NB4 (cell line): Measurements from ENCODE around the gene FBXL13.
A peak's percentile ranks its signal among the peaks of the same experiment; 100 is the strongest.
"Not testable (repeated sequence)": the region's sequence is repeated elsewhere in the genome, so short reads cannot be mapped to it uniquely, and the experiment has no call there.

Source experiments
- DNase-seq: peaks from one replicate; pipeline ENCODE4 v3.0.0; 2010; ENCODE audit warnings: low read depth
- H3K4me3 ChIP-seq: one replicate; pipeline ENCODE4 v1.5.1; 2011; ENCODE audit warnings: mild to moderate bottlenecking, low read depth, low read length, moderate library complexity
- MYC ChIP-seq: IDR thresholded peaks from 2 replicates; pipeline ENCODE4 v1.6.1; 2011; ENCODE audit warnings: low read depth, low read length
- POLR2A ChIP-seq: IDR thresholded peaks from 2 replicates; pipeline ENCODE4 v1.6.1; 2011; ENCODE audit warnings: mild to moderate bottlenecking; ENCODE audit not compliant: insufficient read length; ENCODE audit errors: extremely low read depth
- TF ChIP-seq, protein P1 (sequence below): IDR thresholded peaks from one replicate; pipeline ENCODE4 v1.5.1; 2012; ENCODE audit warnings: low read depth, low read length
- TF ChIP-seq, protein P2 (sequence below): IDR thresholded peaks from 2 replicates; pipeline ENCODE4 v1.6.1; 2011; ENCODE audit warnings: low read depth, low read length

FBXL13 gene

DNA sequence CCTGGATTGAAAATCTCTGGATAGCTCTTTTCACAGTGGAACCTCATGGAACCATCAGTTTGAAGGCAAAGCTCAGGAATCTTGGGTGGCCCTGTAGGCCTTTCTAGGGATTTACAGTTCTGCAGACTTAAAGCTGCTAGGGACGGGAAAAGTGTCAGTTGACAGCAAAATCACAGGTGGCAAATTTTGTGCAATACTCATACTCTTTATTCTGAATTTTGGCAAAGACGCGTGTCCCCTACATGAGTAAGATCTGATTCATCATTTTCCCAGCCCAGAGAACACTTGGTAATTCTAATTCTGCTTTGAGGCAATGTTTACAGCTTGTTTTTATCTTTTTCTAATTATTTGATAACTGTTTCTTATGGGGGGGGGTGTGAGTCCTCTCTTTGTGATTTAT, 158.2 kb downstream of the FBXL13 start:
- TF ChIP-seq, protein P1, sequence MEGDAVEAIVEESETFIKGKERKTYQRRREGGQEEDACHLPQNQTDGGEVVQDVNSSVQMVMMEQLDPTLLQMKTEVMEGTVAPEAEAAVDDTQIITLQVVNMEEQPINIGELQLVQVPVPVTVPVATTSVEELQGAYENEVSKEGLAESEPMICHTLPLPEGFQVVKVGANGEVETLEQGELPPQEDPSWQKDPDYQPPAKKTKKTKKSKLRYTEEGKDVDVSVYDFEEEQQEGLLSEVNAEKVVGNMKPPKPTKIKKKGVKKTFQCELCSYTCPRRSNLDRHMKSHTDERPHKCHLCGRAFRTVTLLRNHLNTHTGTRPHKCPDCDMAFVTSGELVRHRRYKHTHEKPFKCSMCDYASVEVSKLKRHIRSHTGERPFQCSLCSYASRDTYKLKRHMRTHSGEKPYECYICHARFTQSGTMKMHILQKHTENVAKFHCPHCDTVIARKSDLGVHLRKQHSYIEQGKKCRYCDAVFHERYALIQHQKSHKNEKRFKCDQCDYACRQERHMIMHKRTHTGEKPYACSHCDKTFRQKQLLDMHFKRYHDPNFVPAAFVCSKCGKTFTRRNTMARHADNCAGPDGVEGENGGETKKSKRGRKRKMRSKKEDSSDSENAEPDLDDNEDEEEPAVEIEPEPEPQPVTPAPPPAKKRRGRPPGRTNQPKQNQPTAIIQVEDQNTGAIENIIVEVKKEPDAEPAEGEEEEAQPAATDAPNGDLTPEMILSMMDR: no peak
- TF ChIP-seq MYC (no peak), POLR2A (no peak)
- TF ChIP-seq, protein P2, sequence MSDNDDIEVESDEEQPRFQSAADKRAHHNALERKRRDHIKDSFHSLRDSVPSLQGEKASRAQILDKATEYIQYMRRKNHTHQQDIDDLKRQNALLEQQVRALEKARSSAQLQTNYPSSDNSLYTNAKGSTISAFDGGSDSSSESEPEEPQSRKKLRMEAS: no peak
- DNase-seq: no peak
- H3K4me3 ChIP-seq: no peak overlapping the region

DNA sequence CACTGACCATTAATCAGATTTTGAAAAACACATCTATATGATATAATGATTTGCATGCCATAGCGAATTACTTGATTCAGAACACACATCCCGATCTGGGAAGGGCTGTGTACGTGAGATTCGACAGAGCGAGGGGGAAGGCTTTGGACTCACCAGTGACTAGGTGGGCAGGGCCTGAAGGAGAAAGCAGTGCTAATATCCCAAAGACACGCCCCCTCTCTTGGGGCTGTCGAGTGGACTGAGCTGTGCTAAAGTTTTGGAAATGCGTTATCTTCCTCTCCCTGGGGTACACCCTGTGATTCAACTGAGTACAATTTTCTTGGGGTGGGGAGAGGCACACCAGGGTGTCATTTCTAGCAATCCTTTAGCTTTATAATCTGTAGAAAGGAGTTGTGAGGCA, 160.0 kb downstream of the FBXL13 start:
- no peak for TF ChIP-seq POLR2A
- TF ChIP-seq, protein P2: no peak
- TF ChIP-seq MYC: no peak
- TF ChIP-seq, protein P1: no peak
- DNase-seq: no peak
- no peak overlapping the region for H3K4me3 ChIP-seq

DNA sequence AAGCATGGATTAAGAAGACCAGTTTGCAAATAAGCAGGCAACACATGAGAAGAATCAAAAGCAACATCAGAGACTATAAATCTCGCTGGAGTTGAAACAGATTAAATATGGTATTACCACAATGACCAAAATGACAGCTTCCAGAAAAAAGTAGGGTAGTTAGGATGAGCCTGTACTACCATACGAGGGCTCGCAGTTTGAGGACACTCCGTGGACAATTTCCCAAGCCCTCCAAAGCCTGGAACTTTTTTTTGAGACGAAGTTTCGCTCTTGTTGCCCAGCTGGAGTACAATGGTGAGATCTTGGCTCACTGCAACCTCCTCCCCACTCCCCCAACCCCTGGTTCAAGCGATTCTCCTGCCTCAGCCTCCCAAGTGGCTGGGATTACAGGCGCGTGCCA, 160.8 kb downstream of the FBXL13 start:
- DNase-seq: no peak
- TF ChIP-seq MYC (no peak), POLR2A (no peak)
- TF ChIP-seq, protein P1: no peak
- TF ChIP-seq, protein P2: no peak
- H3K4me3 ChIP-seq: no peak overlapping the region

DNA sequence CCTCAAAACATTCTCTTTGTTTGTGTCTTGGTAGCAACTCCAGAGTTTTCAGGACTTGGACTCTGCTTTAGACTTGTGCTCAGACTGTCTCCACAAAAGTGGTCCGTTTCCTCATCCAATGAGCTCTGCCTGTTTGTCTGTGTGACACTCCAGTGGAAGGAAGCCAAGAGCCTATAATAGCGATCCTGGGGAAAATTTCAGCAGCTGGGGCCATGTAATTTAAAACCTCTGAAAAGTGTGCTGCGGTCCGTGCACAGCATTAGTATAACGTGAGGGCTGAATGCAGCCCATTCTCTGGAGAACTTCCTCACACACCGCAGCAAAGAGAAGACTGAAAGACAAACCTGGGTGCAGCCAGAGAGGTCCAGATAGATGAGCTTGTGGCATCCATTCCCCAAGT, 161.9 kb downstream of the FBXL13 start, which contains the start of gene LRRC17:
Gene LRRC17 (plus strand): TSS at position 259 of the 400 bp plus-strand sequence. CDS start 20,914 bp downstream, outside the sequence.
- DNase-seq: no peak
- H3K4me3 ChIP-seq: no peak within 1 kb of the TSS
- TF ChIP-seq, protein P1: no peak
- TF ChIP-seq POLR2A (no peak), MYC (no peak)
- TF ChIP-seq, protein P2: no peak

DNA sequence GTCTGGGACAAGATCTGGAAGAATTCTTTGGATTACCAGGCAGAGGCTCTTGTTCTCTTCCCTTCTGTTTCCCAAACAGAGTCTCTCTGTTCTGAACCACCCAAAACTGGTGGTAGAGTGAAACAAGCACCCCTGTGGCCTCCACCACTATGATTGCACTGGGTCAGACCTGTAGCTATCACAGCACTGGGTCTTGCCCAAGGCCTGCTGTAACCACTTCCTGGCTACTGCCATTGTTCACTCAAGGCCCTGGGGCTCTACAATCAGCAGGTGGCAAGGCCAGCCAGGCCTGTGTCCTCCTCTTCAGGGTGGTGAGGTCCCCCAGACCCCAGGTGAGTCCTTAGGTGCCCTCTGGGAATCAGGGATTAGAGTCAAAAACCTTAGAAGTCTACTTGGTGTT, 165.9 kb downstream of the FBXL13 start:
- peak; percentile 56 for DNase-seq
- no peak overlapping the region for H3K4me3 ChIP-seq
- TF ChIP-seq MYC (no peak), POLR2A (no peak)
- TF ChIP-seq, protein P1: no peak

DNA sequence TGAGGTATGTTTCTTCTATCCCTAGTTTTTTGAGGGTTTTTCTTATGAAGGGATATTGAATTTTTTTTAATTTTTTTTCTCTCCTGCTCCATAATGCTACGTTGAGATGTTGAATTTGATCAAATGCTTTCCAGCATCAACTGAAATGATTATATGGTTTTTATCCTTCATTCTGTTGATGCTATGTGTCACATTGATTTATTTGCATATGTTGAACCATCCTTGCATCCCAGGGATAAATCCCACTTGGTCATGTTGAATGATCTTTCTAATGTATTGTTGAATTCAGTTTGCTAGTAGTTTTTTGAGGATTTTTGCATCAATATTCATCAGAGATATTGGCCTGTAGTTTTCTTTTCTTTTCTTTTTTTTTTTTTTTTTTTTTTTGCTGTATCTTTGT, 171.0 kb downstream of the FBXL13 start:
- DNase-seq, H3K4me3 ChIP-seq: not testable (repeated sequence)

DNA sequence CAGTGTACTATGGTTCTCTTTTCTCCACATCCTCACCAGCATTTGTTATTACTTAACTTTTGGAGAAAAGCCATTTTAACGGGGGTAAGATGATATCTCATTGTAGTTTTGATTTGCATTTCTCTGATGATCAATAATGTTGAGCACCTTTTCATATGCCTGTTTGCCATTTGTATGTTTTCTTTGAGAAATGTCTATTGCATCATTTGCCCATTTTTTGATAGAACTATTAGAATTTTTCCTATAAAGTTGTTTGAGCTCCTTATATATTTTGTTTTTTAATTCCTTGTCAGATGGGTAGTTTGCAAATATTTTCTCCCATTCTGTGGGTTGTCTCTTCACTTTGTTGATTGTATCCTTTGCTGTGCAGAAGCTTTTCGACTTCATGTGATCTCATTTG, 172.5 kb downstream of the FBXL13 start:
- not testable (repeated sequence) for DNase-seq, H3K4me3 ChIP-seq
